Suprapubic skin (tissue), 3 donors: ENCODE measurements around the gene ZNF473.

Experiments used
- POLR2A ChIP-seq, 2 donors: fragments of 450-650 bp; IDR thresholded peaks; one replicate each; pipeline ENCODE4 v1.6.1; 2017; ENCODE audit warnings: antibody characterized with exemption in 2 of 2, mild to moderate bottlenecking in 2 of 2, moderate library complexity in 2 of 2
- TF ChIP-seq, protein P1 (sequence below), 2 donors: fragments of 200-600 bp in 1 of 2; fragments of 450-650 bp in 1 of 2; sonication (generic) in 1 of 2; IDR thresholded peaks; one replicate each; pipeline ENCODE4 v1.5.1; 2016 to 2019; ENCODE audit warnings: antibody characterized with exemption in 2 of 2, mild to moderate bottlenecking in 1 of 2, moderate library complexity in 1 of 2

- TF ChIP-seq, protein P1, sequence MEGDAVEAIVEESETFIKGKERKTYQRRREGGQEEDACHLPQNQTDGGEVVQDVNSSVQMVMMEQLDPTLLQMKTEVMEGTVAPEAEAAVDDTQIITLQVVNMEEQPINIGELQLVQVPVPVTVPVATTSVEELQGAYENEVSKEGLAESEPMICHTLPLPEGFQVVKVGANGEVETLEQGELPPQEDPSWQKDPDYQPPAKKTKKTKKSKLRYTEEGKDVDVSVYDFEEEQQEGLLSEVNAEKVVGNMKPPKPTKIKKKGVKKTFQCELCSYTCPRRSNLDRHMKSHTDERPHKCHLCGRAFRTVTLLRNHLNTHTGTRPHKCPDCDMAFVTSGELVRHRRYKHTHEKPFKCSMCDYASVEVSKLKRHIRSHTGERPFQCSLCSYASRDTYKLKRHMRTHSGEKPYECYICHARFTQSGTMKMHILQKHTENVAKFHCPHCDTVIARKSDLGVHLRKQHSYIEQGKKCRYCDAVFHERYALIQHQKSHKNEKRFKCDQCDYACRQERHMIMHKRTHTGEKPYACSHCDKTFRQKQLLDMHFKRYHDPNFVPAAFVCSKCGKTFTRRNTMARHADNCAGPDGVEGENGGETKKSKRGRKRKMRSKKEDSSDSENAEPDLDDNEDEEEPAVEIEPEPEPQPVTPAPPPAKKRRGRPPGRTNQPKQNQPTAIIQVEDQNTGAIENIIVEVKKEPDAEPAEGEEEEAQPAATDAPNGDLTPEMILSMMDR (IDR thresholded peaks at IDR 0.05) = no peak
- TF ChIP-seq POLR2A (IDR thresholded peaks at IDR 0.05) = no peak
Observed at GRCh38 chr19:50040967-50041366, 15.2 kb downstream of the ZNF473 start.
